ENCODE data around the gene RCL1.

DNA sequence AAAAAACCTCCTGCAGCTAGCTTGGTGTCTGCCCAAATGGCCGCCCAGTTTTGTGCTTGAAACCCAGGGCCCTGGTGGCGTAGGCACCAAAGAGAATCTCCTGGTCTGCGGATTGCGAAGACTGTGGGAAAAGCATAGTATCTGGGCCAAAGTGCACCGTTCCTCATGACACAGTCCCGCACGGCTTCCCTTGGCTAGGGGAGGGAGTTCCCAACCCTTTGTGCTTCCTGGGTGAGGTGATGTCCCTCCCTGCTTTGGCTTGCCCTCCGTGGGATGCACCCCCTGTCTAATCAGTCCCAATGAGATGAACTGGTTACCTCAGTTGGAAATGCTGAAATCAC is 109.4 kb downstream of the RCL1 start:
- TF ChIP-seq, protein P1, sequence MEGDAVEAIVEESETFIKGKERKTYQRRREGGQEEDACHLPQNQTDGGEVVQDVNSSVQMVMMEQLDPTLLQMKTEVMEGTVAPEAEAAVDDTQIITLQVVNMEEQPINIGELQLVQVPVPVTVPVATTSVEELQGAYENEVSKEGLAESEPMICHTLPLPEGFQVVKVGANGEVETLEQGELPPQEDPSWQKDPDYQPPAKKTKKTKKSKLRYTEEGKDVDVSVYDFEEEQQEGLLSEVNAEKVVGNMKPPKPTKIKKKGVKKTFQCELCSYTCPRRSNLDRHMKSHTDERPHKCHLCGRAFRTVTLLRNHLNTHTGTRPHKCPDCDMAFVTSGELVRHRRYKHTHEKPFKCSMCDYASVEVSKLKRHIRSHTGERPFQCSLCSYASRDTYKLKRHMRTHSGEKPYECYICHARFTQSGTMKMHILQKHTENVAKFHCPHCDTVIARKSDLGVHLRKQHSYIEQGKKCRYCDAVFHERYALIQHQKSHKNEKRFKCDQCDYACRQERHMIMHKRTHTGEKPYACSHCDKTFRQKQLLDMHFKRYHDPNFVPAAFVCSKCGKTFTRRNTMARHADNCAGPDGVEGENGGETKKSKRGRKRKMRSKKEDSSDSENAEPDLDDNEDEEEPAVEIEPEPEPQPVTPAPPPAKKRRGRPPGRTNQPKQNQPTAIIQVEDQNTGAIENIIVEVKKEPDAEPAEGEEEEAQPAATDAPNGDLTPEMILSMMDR (IDR thresholded peaks at IDR 0.05): no peak
- TF ChIP-seq POLR2A (IDR thresholded peaks at IDR 0.05): no peak

Data from thyroid gland (tissue), 4 donors.